Hematopoietic multipotent progenitor cell treated with erythropoietin and hydrocortisone succinate and interleukin-3 and kit ligand, for 15 days (in vitro differentiated cells): ENCODE measurements around the gene BAZ2B.
A peak's percentile ranks its signal among the peaks of the same experiment; 100 is the strongest.
"Not testable (repeated sequence)": the region's sequence is repeated elsewhere in the genome, so short reads cannot be mapped to it uniquely, and the experiment has no call there.

Experiments
- DNase-seq: peaks from one replicate; pipeline ENCODE4 v3.0.0-alpha.2; 2015; ENCODE audit warnings: low spot score

BAZ2B gene

GRCh38 chr2:159535261-159535660 lies 81.1 kb downstream of the BAZ2B start:
- not testable (repeated sequence) for DNase-seq

DNA sequence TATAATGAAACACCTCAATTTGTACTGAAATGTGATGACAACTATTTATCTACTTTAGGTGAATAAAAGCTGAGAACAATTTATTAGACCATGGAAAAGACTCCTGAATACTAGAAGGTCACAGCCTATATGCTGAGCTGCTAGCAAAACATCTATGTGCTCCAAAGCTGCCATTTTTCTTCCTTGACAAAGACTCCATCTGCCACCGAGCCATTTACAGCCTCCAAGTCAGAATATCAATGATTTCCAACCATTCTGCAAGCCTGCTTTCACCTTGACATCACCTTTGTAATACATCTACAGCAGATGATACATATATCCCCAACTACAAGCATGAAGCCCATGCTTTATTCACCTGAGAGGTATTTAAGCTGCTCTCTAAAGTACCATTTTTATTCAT lies 84.9 kb downstream of the BAZ2B start:
- no peak for DNase-seq

- DNase-seq: no peak
Measured at GRCh38 chr2:159526433-159526832, 89.9 kb downstream of the BAZ2B start.

GRCh38 chr2:159525012-159525411 lies 91.3 kb downstream of the BAZ2B start:
- no peak for DNase-seq

DNA sequence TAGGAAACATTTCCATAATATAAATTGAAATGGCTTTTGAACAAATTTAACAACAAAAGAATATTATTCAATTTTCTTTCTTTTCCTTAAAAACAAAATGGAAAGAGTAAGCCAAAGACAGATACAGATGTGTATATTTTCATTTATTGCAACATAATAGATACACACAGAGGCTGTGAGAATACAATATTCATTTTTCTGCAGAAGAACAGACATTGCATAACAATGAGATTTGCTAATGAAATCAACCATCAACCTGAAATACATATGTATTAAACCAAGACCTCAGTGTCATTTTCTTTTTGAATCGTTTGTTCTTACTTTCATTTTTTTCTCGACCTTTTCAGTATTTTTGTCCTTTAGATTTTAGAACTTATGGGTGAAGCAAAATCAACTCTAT lies 95.1 kb downstream of the BAZ2B start:
- no peak for DNase-seq

GRCh38 chr2:159518321-159519005 lies 97.9 kb downstream of the BAZ2B start:
- DNase-seq: no peak

- peak; percentile 42 for DNase-seq
Measured at GRCh38 chr2:159516241-159516758, 100.0 kb downstream of the BAZ2B start.

DNA sequence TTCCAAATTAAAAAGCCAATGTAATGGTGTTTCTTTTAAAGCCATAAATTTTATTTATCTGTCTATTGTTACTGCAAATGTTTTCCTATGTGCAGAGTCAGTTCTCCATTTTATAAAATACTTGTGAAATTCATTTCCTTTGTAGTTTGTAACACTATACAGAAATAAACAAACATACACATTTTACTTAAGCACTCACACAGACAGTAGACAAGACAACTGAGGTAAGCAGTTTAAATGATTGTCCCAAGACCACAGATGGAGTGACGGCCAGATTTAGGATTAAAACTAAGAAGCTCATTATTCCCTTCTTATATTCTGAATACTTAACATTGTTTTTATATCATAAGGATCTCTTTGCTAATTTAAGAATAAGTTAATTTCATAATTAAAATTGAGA lies 100.9 kb downstream of the BAZ2B start:
- no peak for DNase-seq

DNA sequence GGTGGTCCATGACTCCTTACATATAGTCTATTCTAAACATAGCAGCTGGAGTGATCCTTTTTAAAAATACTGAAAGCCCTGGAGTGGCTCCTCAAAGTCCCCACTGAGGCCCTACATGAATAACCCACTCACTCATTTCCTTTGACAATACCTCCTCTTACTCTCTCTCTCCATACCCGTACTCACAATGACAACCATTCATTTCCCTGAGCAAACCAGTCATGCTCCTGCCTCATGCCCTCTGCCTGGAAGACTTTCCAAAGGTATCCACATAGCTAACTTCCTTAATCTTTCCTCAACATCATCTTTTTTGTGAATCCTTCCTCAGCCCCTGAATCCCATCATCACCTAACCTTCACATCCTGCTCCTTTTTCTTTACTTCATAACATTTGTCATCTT lies 102.6 kb downstream of the BAZ2B start:
- no peak for DNase-seq

DNA sequence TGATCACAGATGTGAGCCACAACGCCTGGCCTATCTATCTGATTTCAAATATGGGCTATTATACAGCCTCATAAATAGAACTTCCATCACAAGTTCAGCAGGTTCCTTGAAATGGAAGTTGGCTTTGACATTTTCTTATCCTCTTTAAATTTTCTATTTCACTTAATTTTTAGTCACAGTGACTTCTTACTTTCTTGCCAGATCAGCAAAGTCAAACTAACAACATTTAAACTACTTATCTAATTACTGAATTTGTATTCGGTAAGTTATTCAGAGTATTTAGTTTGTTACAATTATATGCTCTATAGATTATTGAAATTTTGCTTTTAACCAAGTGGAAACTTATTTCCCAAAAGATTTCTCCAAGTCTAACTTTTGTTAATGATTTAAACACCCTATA lies 108.2 kb downstream of the BAZ2B start:
- no peak for DNase-seq

GRCh38 chr2:159506764-159507440 lies 109.4 kb downstream of the BAZ2B start:
- no peak for DNase-seq

GRCh38 chr2:159506202-159506601 lies 110.1 kb downstream of the BAZ2B start:
- no peak for DNase-seq

- no peak for DNase-seq
Measured at GRCh38 chr2:159505196-159505595, 111.2 kb downstream of the BAZ2B start.

- no peak for DNase-seq
Measured at GRCh38 chr2:159501743-159502142, 114.6 kb downstream of the BAZ2B start.

DNA sequence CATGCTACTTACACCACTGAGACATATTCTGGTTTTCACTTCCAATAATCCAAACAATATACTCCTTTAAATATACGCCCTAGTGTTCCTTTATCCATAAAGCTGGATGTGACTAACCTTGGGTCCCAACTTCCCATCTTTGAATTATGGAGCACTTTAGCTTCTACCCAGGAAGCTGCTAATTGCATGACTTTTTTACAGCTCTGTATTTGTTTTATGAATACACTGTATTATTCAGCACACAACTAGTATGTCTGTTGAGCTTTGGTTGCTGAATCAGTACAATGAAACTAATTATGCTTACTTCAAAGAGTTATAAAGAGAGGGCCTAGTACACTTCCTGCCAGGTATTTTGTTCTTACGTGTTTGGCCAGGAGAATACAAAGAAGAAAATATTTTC lies 118.5 kb downstream of the BAZ2B start:
- DNase-seq: no peak

DNA sequence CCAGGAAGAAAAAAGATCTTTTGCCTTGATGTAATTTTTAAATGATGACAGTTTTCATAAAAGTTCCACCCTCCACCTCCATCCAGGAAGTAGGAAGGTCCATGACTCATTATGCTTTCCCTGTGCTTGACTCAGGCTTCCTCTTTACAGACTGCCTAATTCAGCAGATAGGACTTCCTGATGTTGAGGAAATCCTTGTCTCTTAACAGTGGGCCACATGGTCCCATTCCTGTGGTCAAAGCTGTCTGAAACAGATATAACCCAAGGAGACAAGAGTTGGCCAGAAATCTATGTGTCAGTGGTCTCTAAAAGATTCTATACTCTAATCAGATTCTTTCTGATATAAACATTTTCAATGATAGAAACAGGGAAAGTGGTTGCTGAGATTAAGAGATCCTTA lies 119.1 kb downstream of the BAZ2B start:
- DNase-seq: no peak

- no peak for DNase-seq
Measured at GRCh38 chr2:159489476-159489875, 126.9 kb downstream of the BAZ2B start.

DNA sequence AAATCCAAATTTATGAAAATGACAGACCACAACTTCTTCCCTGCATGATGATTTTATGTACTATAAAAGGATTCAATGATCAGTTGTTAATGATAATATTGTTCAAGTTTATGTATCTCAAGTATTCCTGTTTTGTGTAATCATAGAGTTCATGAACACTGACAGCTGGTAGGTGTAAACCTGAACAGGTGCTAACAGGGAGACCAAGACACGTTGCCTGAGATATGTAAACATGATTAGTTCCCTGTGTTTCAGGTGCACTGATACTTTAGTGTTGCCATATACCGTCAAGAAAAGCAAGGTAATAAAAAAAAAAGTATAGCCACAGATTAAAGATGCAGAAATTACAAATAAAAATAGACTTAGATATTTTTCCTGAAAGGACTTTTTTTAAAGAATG lies 131.8 kb downstream of the BAZ2B start:
- DNase-seq: no peak

GRCh38 chr2:159476329-159476728 lies 140.0 kb downstream of the BAZ2B start:
- DNase-seq: no peak

- DNase-seq: no peak
Measured at GRCh38 chr2:159475793-159476192, 140.6 kb downstream of the BAZ2B start.

GRCh38 chr2:159471340-159471739 lies 145.0 kb downstream of the BAZ2B start:
- no peak for DNase-seq

- no peak for DNase-seq
Measured at GRCh38 chr2:159468257-159468656, 148.1 kb downstream of the BAZ2B start.

GRCh38 chr2:159462961-159463360 lies 153.4 kb downstream of the BAZ2B start:
- DNase-seq: no peak
